SK-N-SH treated with all-trans-retinoic acid at 6 μM for 48 hours (cell line): Measurements from ENCODE around the gene SYNE3.

Experiments
- ATAC-seq: fragments of 200-7000 bp; cut with Tn5 transposase; 3 replicates; pipeline ENCODE4 v1.9.1; 2020; ENCODE audit warnings: mild to moderate bottlenecking, moderate library complexity
- CREB5 ChIP-seq: fragments of 250-450 bp; sonication (Bioruptor Pico); IDR thresholded peaks from 2 replicates; pipeline ENCODE4 v1.5.1; 2020; ENCODE audit warnings: low read depth, mild to moderate bottlenecking, moderate library complexity
- CSRNP3 ChIP-seq: fragments of 250-450 bp; sonication (Bioruptor Pico); IDR thresholded peaks from 2 replicates; pipeline ENCODE4 v1.5.1; 2021; ENCODE audit warnings: mild to moderate bottlenecking, moderate library complexity
- ESRRG ChIP-seq: fragments of 250-450 bp; sonication (Bioruptor Pico); IDR thresholded peaks from 2 replicates; pipeline ENCODE4 v1.6.1; 2021; ENCODE audit warnings: mild to moderate bottlenecking
- GLIS3 ChIP-seq: fragments of 250-450 bp; sonication (Bioruptor Pico); IDR thresholded peaks from 2 replicates; pipeline ENCODE4 v1.5.0; 2020; ENCODE audit warnings: mild to moderate bottlenecking, moderate library complexity
- ISL1 ChIP-seq: fragments of 250-450 bp; sonication (Bioruptor Pico); IDR thresholded peaks from 2 replicates; pipeline ENCODE4 v2.1.2; 2022; ENCODE audit warnings: mild to moderate bottlenecking, moderate library complexity
- OSR1 ChIP-seq: fragments of 250-450 bp; sonication (Bioruptor Pico); IDR thresholded peaks from 2 replicates; pipeline ENCODE4 v1.8.0; 2022; ENCODE audit warnings: moderate library complexity, mild to moderate bottlenecking, inconsistent platforms
- POU6F1 ChIP-seq: fragments of 250-450 bp; sonication (Bioruptor Pico); IDR thresholded peaks from 2 replicates; pipeline ENCODE4 v1.8.0; 2021; ENCODE audit warnings: low read depth, mild to moderate bottlenecking, moderate library complexity, borderline replicate concordance
- PPARA ChIP-seq: fragments of 250-450 bp; sonication (Bioruptor Pico); IDR thresholded peaks from 2 replicates; pipeline ENCODE4 v1.5.0; 2020; ENCODE audit warnings: mild to moderate bottlenecking, borderline replicate concordance
- RARB ChIP-seq: fragments of 250-450 bp; sonication (Bioruptor Pico); IDR thresholded peaks from 2 replicates; pipeline ENCODE4 v1.8.0; 2021; ENCODE audit warnings: mild to moderate bottlenecking, moderate library complexity
- SNAI2 ChIP-seq: fragments of 250-450 bp; sonication (Bioruptor Pico); IDR thresholded peaks from 2 replicates; pipeline ENCODE4 v1.5.0; 2020; ENCODE audit warnings: mild to moderate bottlenecking, moderate library complexity
- TOX ChIP-seq: fragments of 250-450 bp; sonication (Bioruptor Pico); IDR thresholded peaks from 2 replicates; pipeline ENCODE4 v1.8.0; 2021; ENCODE audit warnings: mild to moderate bottlenecking, moderate library complexity, borderline replicate concordance
- ZC3H10 ChIP-seq: fragments of 250-450 bp; sonication (Bioruptor Pico); IDR thresholded peaks from 2 replicates; pipeline ENCODE4 v1.5.1; 2021; ENCODE audit warnings: mild to moderate bottlenecking, moderate library complexity
- ZFP30 ChIP-seq: fragments of 450-650 bp; formaldehyde crosslinking; IDR thresholded peaks from 2 replicates; pipeline ENCODE4 v1.5.0; 2022; ENCODE audit warnings: mild to moderate bottlenecking, moderate library complexity
- ZNF565 ChIP-seq: fragments of 450-650 bp; formaldehyde crosslinking; conservative IDR thresholded peaks from 2 replicates; pipeline ENCODE4 v1.5.0; 2020; ENCODE audit warnings: low read depth, mild to moderate bottlenecking, moderate library complexity
- ZNF70 ChIP-seq: fragments of 450-650 bp; formaldehyde crosslinking; IDR thresholded peaks from 2 replicates; pipeline ENCODE4 v1.5.0; 2020; ENCODE audit warnings: mild to moderate bottlenecking, moderate library complexity
- ZNF8 ChIP-seq: fragments of 450-650 bp; formaldehyde crosslinking; IDR thresholded peaks from 2 replicates; pipeline ENCODE4 v1.5.0; 2020; ENCODE audit warnings: mild to moderate bottlenecking, moderate library complexity
- TF ChIP-seq, protein P1 (sequence below): fragments of 250-450 bp; sonication (Bioruptor Pico); IDR thresholded peaks from 2 replicates; pipeline ENCODE4 v1.8.0; 2020; ENCODE audit warnings: mild to moderate bottlenecking, moderate library complexity, borderline replicate concordance
- TF ChIP-seq, protein P2 (sequence below): fragments of 250-450 bp; sonication (Bioruptor Pico); IDR thresholded peaks from 2 replicates; pipeline ENCODE4 v1.5.0; 2020; ENCODE audit warnings: mild to moderate bottlenecking, moderate library complexity

The SYNE3 gene

GRCh38 chr14:95514131-95515079 lies 2.0 kb downstream of the SYNE3 start:
- TF ChIP-seq CREB5 (CRISPR knock-in tag) (no peak), CSRNP3 (CRISPR knock-in tag) (no peak), ZNF565 (no peak), ISL1 (CRISPR knock-in tag) (no peak), ZFP30 (CRISPR knock-in tag) (no peak), GLIS3 (CRISPR knock-in tag) (no peak), OSR1 (no peak), ZNF70 (CRISPR knock-in tag) (no peak), ZNF8 (CRISPR knock-in tag) (no peak), RARB (no peak), POU6F1 (CRISPR knock-in tag) (no peak)
- TF ChIP-seq, protein P1, sequence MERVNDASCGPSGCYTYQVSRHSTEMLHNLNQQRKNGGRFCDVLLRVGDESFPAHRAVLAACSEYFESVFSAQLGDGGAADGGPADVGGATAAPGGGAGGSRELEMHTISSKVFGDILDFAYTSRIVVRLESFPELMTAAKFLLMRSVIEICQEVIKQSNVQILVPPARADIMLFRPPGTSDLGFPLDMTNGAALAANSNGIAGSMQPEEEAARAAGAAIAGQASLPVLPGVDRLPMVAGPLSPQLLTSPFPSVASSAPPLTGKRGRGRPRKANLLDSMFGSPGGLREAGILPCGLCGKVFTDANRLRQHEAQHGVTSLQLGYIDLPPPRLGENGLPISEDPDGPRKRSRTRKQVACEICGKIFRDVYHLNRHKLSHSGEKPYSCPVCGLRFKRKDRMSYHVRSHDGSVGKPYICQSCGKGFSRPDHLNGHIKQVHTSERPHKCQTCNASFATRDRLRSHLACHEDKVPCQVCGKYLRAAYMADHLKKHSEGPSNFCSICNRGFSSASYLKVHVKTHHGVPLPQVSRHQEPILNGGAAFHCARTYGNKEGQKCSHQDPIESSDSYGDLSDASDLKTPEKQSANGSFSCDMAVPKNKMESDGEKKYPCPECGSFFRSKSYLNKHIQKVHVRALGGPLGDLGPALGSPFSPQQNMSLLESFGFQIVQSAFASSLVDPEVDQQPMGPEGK (CRISPR knock-in tag) = no peak
- TF ChIP-seq, protein P2, sequence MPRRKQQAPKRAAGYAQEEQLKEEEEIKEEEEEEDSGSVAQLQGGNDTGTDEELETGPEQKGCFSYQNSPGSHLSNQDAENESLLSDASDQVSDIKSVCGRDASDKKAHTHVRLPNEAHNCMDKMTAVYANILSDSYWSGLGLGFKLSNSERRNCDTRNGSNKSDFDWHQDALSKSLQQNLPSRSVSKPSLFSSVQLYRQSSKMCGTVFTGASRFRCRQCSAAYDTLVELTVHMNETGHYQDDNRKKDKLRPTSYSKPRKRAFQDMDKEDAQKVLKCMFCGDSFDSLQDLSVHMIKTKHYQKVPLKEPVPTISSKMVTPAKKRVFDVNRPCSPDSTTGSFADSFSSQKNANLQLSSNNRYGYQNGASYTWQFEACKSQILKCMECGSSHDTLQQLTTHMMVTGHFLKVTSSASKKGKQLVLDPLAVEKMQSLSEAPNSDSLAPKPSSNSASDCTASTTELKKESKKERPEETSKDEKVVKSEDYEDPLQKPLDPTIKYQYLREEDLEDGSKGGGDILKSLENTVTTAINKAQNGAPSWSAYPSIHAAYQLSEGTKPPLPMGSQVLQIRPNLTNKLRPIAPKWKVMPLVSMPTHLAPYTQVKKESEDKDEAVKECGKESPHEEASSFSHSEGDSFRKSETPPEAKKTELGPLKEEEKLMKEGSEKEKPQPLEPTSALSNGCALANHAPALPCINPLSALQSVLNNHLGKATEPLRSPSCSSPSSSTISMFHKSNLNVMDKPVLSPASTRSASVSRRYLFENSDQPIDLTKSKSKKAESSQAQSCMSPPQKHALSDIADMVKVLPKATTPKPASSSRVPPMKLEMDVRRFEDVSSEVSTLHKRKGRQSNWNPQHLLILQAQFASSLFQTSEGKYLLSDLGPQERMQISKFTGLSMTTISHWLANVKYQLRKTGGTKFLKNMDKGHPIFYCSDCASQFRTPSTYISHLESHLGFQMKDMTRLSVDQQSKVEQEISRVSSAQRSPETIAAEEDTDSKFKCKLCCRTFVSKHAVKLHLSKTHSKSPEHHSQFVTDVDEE (CRISPR knock-in tag) = no peak
- ATAC-seq = no peak

DNA sequence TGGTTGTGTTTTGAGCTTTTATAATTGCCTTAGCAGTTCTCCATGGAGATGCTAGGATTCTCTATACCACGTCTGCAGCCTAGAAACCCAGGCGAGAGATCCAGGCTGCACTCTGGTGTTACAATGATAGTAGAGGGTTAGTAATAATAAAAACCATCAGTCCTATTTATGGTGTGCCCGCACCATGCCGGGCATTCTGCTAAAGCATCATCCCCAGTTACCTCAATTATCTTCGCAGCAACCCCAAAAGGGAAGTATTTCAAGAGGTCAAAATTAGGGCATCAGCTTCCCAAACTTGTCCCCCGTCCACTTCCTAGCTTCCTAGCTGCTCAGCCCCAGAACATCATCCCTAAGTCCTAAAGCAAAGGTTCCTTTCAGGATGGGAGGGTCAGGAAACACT lies 3.2 kb downstream of the SYNE3 start:
- no peak for TF ChIP-seq TOX (CRISPR knock-in tag)
- no peak for TF ChIP-seq GLIS3 (CRISPR knock-in tag)
- TF ChIP-seq ZC3H10 = no peak
- no peak for TF ChIP-seq PPARA
- TF ChIP-seq ZNF565 = no peak
- TF ChIP-seq, protein P2 (CRISPR knock-in tag) = no peak
- no peak for TF ChIP-seq SNAI2 (CRISPR knock-in tag)
- no peak for TF ChIP-seq ZNF8 (CRISPR knock-in tag)
- TF ChIP-seq ESRRG (CRISPR knock-in tag) = no peak
- no peak for ATAC-seq
